ENCODE measurements around the gene SPZ1. TPM values are rescaled to one million over a fixed set of nuclear protein-coding genes. Genes with fewer than 3 reads are reported as not detected.

SPZ1 gene
- total RNA-seq, 1 donor from 2014 or later: not detected

- Histone ChIP-seq H3K36me3 (no peaks in the 10 kb centered on the region), H3K27me3 (ENCODE audit: low read depth) (no peaks in the 10 kb centered on the region), H3K4me1 (no peaks in the 10 kb centered on the region), H3K9me3 (replicated peaks) (peaks cover 13% of the 10 kb centered on the region), H3K27ac (replicated peaks) (no peak overlapping the region), H3K4me3 (no peak overlapping the region)
- no peak for TF ChIP-seq CTCF (IDR thresholded peaks at IDR 0.05; ENCODE audit: borderline replicate concordance)
- no peak for DNase-seq
- intact Hi-C loops (cut with micrococcal nuclease): no loop called here
Observed at GRCh38 chr5:80309871-80310665, 9.7 kb upstream of the SPZ1 start.

- H3K27me3 ChIP-seq (ENCODE audit: low read depth): peaks cover 16% of the 10 kb centered on the region
- intact Hi-C loops (cut with micrococcal nuclease): no loop called here
- H3K4me1 ChIP-seq: no peaks in the 10 kb centered on the region
- no peak for DNase-seq
- TF ChIP-seq CTCF (IDR thresholded peaks at IDR 0.05; ENCODE audit: borderline replicate concordance): no peak
- H3K27ac ChIP-seq (replicated peaks): no peak overlapping the region
- peaks cover 7% of the 10 kb centered on the region for H3K9me3 ChIP-seq (replicated peaks)
- H3K36me3 ChIP-seq: no peaks in the 10 kb centered on the region
- H3K4me3 ChIP-seq: no peak overlapping the region
Observed at GRCh38 chr5:80315244-80315643, 4.6 kb upstream of the SPZ1 start.

- Histone ChIP-seq H3K4me1 (no peaks in the 10 kb centered on the region), H3K9me3 (replicated peaks) (no peaks in the 10 kb centered on the region), H3K36me3 (no peaks in the 10 kb centered on the region), H3K27me3 (ENCODE audit: low read depth) (peaks cover 16% of the 10 kb centered on the region), H3K4me3 (no peak overlapping the region), H3K27ac (replicated peaks) (no peak overlapping the region)
- intact Hi-C loops (cut with micrococcal nuclease): no loop called here
- no peak for TF ChIP-seq CTCF (IDR thresholded peaks at IDR 0.05; ENCODE audit: borderline replicate concordance)
- no peak for DNase-seq
Observed at GRCh38 chr5:80318212-80318611, 1.6 kb upstream of the SPZ1 start.

GRCh38 chr5:80324912-80325311, 5.1 kb downstream of the SPZ1 start:
- Histone ChIP-seq H3K9me3 (replicated peaks) (no peaks in the 10 kb centered on the region), H3K36me3 (no peaks in the 10 kb centered on the region), H3K27me3 (ENCODE audit: low read depth) (peaks cover 3% of the 10 kb centered on the region), H3K4me1 (no peaks in the 10 kb centered on the region), H3K4me3 (no peak overlapping the region), H3K27ac (replicated peaks) (no peak overlapping the region)
- intact Hi-C loops (cut with micrococcal nuclease): no loop called here
- no peak for DNase-seq
- TF ChIP-seq CTCF (IDR thresholded peaks at IDR 0.05; ENCODE audit: borderline replicate concordance): no peak

- intact Hi-C loops (cut with micrococcal nuclease): no loop called here
- DNase-seq: no peak
- no peak overlapping the region for H3K27ac ChIP-seq (replicated peaks)
- H3K27me3 ChIP-seq (ENCODE audit: low read depth): no peaks in the 10 kb centered on the region
- no peaks in the 10 kb centered on the region for H3K36me3 ChIP-seq
- H3K4me1 ChIP-seq: no peaks in the 10 kb centered on the region
- H3K9me3 ChIP-seq (replicated peaks): no peaks in the 10 kb centered on the region
- no peak overlapping the region for H3K4me3 ChIP-seq
- no peak for TF ChIP-seq CTCF (IDR thresholded peaks at IDR 0.05; ENCODE audit: borderline replicate concordance)
Observed at GRCh38 chr5:80326468-80326867, 6.7 kb downstream of the SPZ1 start.
